ENCODE data around the gene RNF213.

- TF ChIP-seq, protein P1, sequence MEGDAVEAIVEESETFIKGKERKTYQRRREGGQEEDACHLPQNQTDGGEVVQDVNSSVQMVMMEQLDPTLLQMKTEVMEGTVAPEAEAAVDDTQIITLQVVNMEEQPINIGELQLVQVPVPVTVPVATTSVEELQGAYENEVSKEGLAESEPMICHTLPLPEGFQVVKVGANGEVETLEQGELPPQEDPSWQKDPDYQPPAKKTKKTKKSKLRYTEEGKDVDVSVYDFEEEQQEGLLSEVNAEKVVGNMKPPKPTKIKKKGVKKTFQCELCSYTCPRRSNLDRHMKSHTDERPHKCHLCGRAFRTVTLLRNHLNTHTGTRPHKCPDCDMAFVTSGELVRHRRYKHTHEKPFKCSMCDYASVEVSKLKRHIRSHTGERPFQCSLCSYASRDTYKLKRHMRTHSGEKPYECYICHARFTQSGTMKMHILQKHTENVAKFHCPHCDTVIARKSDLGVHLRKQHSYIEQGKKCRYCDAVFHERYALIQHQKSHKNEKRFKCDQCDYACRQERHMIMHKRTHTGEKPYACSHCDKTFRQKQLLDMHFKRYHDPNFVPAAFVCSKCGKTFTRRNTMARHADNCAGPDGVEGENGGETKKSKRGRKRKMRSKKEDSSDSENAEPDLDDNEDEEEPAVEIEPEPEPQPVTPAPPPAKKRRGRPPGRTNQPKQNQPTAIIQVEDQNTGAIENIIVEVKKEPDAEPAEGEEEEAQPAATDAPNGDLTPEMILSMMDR (IDR thresholded peaks at IDR 0.05 in 2 of 3, conservative IDR thresholded peaks at IDR 0.05 in 1 of 3; ENCODE audit: borderline replicate concordance in 1 of 3, insufficient read depth in 1 of 3, low read depth in 2 of 3, low read length in 2 of 3) = no peak
- no peak for TF ChIP-seq EZH2 (IDR thresholded peaks at IDR 0.05)
- TF ChIP-seq POLR2AphosphoS5 (IDR thresholded peaks at IDR 0.05; ENCODE audit: low read depth, low read length) = no peak
- TF ChIP-seq YY1 (IDR thresholded peaks at IDR 0.05; ENCODE audit: extremely low read depth, insufficient replicate concordance, low read depth, low read length) = no peak
- no peak for TF ChIP-seq ZFX (IDR thresholded peaks at IDR 0.05)
Measured at GRCh38 chr17:80416940-80417293, 156.3 kb downstream of the RNF213 start.
